Measurements from ENCODE around the gene LHPP.
"Not testable (repeated sequence)": the region's sequence is repeated elsewhere in the genome, so short reads cannot be mapped to it uniquely, and the experiment has no call there.

The LHPP gene

DNA sequence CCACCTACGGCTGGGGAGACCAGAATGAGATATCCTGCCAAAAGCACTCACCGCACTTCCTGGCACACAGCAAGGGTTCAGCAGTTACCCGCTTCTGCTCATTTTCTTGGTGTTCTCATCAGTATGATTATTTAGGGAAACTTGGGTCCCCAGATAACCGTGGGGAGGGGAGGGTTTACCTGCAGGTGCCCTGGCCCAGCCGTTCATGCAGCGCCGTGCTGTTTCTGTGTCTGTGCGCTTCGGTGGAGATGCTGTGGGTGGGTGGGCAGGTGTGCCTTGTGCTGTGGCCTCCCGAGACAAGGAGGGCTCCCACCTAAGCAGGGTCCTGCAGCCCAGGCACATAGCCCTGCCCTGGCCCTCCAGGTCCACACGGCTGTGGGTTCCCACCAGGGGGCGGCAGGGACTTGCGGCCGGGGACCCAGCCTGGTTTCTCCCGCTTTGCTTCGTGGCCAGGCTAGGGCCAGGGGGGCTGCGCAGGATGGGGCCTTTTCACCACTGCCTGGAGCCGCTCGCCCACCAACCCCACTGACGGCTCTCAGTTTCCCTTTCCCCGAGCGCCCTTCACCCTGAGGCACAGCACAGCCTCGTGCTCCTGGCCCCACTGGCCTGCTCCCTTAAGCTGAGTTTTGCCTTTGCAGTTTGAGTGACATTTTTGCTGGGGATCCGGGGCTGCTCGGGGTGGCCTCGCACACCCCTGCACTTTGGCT, 78.5 kb downstream of the LHPP start:
- DNase-seq: peak; percentile 52 to 69

DNA sequence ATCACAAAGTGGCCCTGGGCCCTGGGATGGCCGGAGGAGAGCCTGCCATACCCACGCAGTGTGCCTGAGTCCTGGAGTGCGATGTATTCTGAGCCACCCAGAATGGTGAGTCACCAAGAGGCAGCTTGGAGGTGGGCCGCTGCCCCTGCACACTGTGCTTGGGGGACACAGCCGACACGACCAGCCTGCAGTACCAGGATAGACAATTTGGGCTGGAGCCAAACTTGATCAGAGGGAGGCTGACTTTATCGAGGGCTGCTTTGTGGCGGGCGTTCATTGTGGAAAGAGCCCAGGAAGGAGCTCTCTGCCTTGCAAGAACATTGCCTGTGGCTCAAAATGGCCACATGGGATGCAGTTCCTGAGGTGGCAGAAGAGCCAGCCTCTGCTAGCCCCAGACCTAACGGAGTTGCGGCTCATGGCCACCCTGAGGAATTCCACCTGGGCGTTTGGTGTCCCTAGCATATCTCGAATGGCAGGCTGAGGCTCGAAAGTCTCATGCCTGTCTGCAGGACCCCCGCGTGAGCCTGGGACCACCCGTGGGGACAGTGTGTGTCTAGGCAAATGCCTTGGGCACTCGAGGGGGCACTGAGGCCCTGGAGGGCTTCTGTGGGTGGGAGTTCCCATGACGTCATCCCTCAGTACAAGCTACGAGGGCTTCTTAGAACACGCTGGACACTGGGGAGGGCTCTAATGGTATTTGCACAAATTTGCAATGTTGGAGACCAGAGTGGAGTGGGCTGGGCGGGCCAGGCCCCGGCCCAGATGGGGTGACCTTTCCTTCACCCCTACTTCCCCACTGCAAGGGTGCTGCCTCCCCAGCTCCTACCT, 79.7 kb downstream of the LHPP start:
- no peak for DNase-seq

DNA sequence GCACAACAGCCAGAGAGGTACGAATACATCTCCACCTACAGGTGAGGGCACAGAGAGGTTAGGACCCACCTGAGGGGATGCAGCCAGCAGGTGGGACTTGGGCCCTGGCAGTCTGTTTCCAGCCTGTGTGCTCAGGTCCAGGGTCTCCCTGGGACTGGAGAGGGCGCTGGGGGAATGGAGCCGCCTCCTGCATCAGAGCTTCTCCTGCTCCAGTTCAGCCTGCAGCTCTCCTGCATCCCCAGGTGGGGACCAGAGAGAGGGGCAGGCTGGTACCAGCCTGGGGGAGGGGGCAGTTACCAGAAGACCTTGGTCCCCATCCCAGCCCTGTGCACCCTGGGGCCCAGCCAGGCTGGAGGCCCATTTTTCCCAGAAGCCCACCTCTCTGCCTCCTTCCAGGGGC, 80.7 kb downstream of the LHPP start:
- no peak for DNase-seq

DNA sequence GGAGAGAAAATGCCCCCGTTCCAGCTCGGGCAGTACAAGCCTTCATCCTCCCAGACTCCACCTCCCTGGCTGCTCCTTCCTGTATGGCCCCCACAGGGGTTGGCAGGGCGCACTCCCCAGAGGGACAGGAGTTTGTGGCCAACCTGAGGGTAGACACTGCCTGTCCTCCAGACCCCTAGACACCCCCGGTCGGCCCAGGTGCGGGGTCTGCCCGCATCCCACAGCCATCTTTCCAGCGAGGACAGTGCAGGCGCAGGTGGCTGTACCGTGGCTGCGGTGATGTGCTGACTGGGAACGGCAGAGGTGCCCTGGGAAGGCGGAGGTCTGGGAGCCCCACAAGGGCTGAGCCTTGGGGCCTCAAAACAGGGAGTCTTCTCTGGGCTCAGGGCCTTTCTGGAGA, 81.5 kb downstream of the LHPP start:
- no peak for DNase-seq

- DNase-seq: no peak
Measured at GRCh38 chr10:124543971-124544370, 82.3 kb downstream of the LHPP start.

GRCh38 chr10:124544711-124545110, 83.1 kb downstream of the LHPP start:
- DNase-seq: no peak

- DNase-seq: no peak
Measured at GRCh38 chr10:124545351-124546054, 83.9 kb downstream of the LHPP start.

- no peak for DNase-seq
Measured at GRCh38 chr10:124546055-124546369, 84.4 kb downstream of the LHPP start.

DNA sequence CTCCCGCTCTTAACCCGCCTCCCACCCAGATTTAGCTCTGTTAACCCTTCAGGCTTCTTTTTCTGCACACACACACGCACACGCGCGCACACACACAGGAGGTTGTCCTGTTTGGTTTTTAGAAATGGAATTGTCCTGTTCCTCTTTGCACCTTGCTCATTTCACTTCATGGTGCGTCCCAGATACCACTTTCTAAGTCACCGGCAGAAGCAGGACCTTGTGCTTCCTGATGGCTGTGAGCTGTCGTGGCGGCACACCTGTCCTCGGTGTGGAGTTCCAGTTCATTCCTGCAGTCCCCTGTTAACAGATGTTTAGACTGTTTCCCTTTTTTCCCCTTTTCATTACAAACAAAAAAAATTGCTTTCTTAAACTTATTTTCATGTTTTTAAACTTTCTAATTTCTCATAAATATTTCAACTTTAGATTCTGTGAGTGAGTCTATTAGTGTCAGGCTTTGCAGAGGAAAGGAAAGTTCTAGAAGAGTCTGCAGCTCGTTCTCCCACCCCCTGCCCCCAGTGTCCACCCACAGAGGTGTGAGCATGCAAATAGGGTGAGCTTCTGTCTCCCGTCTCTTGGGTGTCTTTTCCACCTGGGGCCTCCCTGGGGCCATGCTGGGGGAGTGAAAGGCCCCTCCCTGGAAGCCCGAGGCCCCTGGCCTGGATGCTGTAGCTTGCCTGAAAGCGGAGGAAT, 85.5 kb downstream of the LHPP start:
- DNase-seq: no peak

GRCh38 chr10:124547647-124548168, 86.1 kb downstream of the LHPP start:
- no peak for DNase-seq

DNA sequence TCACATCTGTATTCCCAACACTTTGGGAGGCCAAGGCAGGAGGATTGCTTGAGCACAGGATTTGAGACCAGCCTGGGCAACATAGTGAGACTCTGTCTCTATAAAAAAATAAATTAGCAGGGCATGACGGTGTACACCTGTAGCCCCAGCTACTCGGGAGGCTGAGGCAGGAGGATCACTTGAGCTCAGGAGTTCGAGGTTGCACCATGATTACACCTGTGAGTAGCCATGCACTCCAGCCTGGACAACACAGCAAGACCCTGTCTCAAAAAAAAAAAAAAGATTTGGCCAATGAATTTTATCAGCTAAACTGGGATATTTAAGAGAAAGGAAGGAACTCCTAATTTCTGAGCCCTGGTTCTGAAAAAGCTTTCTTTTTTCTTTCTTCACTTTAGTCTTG, 87.5 kb downstream of the LHPP start:
- DNase-seq: not testable (repeated sequence)

DNA sequence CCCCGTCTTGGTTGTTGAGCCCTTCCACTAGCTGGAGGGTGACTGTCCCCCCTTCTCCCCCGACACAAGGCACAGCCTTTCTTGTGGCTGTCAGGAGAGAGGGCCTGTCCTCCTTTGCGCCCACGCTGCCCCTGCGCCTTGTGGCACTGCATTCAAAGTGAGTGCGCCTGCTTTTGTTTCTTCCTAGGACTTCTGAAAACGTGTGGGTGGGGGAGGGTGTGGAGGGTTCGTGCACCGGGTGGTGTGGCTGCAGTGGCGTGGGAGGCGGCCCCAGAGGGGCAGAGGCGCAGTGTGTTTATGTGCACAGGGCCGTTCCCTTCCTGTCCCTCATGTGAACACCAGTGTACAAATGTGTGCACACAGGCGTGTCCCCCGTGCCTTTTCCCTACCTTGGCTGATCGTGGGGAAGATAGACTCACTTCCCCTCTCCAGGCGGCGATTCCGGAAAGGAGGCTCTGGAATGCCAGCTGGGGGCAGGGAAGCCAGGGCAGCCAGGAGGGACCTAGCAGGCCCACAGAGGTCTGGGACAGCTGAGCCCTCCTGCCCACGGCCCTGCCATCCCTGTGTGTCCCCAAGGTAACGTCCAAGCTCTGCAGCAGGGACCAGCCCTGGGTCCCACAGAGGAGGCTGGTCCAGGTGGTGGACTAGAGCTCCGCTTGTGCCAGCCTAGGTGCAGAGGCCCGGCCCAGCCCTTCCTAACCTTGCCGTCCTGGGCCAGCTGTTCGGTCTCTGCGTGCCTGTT, 88.8 kb downstream of the LHPP start:
- no peak for DNase-seq

DNA sequence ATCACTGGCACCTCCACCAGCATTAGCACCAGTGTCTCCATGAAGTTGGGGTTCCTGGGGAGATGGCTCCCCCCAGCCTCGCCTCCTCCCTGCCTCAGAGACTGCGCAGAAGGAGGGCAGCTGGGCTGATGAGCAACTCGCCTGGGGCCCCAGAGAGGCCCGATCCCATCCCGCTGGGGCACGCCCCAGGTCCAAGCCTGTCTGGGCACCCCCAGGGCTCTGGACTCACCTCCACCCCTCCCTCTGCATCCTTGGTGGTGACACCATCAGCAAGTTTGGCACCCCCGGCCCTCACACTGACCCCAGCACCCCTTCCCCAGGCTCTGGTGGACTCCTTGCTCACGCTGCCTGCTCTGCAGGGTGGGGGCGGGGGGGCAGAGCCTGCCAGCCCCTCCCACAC, 89.5 kb downstream of the LHPP start:
- no peak for DNase-seq

DNA sequence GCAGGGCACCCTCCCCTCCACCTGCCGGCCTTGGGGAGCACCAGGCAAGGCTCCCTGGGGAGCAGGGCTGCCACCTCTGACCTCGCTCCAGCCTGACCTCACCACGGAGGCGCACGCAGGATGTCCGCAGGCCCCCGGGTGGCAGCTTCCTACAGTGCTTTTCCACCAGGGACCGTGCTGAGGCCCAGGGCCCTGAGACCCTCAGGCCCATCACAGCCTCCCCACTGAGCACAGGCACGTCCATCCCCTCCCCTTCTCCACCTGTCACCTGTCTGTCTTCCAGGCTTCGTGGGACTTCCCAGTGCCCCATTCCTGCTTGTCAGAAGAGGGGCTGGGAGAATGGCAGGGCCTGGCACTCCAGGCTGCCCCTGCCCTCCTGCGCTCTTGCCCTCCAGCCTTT, 90.1 kb downstream of the LHPP start:
- DNase-seq: no peak

- DNase-seq: no peak
Measured at GRCh38 chr10:124552691-124553276, 91.2 kb downstream of the LHPP start.

GRCh38 chr10:124554085-124554858, 92.6 kb downstream of the LHPP start:
- DNase-seq: no peak

DNA sequence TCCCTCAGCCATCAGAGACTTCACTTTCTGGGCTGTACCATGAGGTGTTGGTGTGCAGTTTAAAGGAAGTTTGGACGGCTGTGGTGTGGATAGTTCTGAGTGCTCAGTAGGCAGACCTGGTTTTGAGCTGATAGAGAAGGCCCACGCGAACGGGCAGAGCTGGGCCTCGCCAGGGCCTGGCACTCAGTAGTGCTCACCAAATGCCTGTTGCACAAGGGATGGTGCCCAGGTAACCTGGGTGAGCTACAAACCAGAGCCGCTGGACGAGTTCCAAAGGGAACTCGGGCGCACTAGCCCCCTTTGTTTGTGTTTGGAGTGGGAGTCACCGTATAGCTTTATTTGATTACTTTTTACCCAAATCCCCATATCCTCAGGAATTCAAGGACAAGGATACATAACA, 95.5 kb downstream of the LHPP start:
- DNase-seq: no peak

DNA sequence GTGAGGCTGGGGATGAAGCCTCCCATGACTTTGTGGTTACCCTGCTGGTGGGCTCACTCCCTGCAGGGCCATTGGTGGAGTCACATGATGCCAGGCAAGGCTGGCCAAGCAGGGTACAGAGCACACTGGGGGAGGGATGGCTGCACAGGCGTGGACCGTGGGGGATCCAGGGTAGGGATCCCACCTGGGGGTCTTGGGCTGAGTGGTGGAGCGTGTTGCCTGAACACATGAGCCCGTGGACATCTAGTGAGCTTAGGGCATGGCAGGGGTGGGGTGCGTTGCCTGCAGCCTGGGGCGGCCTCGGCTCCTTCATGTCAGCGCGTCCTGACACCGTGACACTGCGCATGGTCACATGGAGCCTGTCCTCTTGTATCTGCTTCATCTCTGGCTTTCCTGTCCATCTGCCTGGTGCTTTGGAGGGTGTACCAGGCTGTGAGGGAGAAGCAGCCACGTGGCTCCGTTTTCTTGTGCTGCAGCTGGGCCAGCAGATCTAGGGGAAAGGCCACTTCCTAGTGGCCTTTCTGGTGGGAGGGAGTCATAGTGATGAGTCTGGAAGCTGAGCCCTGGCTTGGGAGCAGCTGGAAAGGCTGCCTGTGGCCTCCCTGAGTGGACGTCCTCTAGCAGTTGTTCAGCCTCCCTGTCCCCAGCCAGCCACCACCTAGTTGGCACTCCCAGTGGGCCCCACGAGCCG, 96.2 kb downstream of the LHPP start:
- DNase-seq: no peak

- DNase-seq: no peak
Measured at GRCh38 chr10:124558339-124559321, 97.0 kb downstream of the LHPP start.

Measured in stimulated activated CD4-positive, alpha-beta T cell treated with anti-CD3 and anti-CD28 coated beads, Interleukin-2, amount 100 ng/mL, for 48 hours (primary cell).